ENCODE measurements around the gene AOPEP. TPM values are rescaled to one million over a fixed set of nuclear protein-coding genes. Genes with fewer than 3 reads are reported as not detected.

AOPEP gene
- total and polyA plus RNA-seq, 9 of the 15 experiments (the other 6 are each of a cell fraction or from before 2014, with no cell fraction given) = 4.5 to 19.3 (median 13.5) TPM

DNA sequence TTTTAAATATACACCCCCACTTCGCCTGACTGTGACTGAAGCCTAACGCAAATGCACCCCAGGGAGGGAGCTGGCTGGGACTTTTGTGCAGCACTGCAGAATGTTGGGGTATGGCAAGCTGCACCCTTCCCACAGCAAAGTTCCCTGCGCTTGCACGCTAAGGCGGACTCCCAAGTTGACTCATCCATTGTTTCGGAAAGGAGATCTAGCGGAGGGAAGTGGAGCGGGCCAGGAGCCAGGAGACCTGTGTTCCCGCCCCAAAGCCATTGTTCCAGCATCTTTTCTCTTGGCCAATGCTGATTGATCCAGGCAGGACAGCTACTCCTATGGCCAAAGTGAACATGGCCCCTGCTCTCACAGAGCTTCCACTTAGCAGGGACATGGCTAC, 202.9 kb downstream of the AOPEP start:
- Histone ChIP-seq H3K9ac (ENCODE audit: insufficient read depth in 1 of 2, low read depth in 2 of 2, low read length in 2 of 2) (no peak overlapping the region; a peak in 1 of 4 replicates), H3K79me2 (ENCODE audit: control insufficient read depth, insufficient read depth, low read length) (no peaks in the 10 kb centered on the region), H3K4me3 (no peak overlapping the region), H3K27ac (ENCODE audit: extremely low read depth, low read depth, low read length) (no peak overlapping the region), H3K9me1 (ENCODE audit: control insufficient read depth, insufficient read depth, low read length) (no peaks in the 10 kb centered on the region), H2AFZ (ENCODE audit: low read depth, low read length) (no peak overlapping the region), H3K4me1 (replicated peaks in 1 of 2; ENCODE audit: control insufficient read depth in 2 of 2, insufficient read depth in 2 of 2, low read length in 2 of 2) (peaks cover 6 to 12% of the 10 kb centered on the region in 2 experiments; a peak in 4 of 5 replicates), H3K9me3 (replicated peaks; ENCODE audit: control insufficient read depth, insufficient read depth, low read depth, low read length) (no peaks in the 10 kb centered on the region), H3K27me3 (ENCODE audit: control insufficient read depth in 2 of 2, insufficient read depth in 2 of 2, low read length in 2 of 2) (no peaks in the 10 kb centered on the region), H4K20me1 (replicated peaks; ENCODE audit: control insufficient read depth, insufficient read depth, low read length) (no peaks in the 10 kb centered on the region; the same call in none of the 2 replicates), H3K36me3 (ENCODE audit: control insufficient read depth, insufficient read depth, low read length) (no peaks in the 10 kb centered on the region), H3K4me2 (ENCODE audit: insufficient read depth, low read length) (no peak overlapping the region)
- in situ Hi-C loops (cut with MboI) = no loop called here
- ChIA-PET POLR2A (no interaction called here), CTCF (ENCODE audit: low intra/inter-chr PET ratio) (no interaction called here)
- TF ChIP-seq BMI1 (IDR thresholded peaks at IDR 0.05; ENCODE audit: low read length) (no peak), NFYB (IDR thresholded peaks at IDR 0.05; ENCODE audit: extremely low read depth, insufficient read length) (no peak), POLR2A (conservative IDR thresholded peaks at IDR 0.05) (no peak), MAX (CRISPR knock-in tag; IDR thresholded peaks at IDR 0.05) (no peak), ATF7 (IDR thresholded peaks at IDR 0.05) (no peak), CC2D1A (IDR thresholded peaks at IDR 0.05) (no peak), ELF1 (tag; IDR thresholded peaks at IDR 0.05) (no peak), TCF7 (IDR thresholded peaks at IDR 0.05; ENCODE audit: borderline replicate concordance) (no peak), FOXA1 (IDR thresholded peaks at IDR 0.05; ENCODE audit: borderline replicate concordance) (no peak), ZNF668 (CRISPR knock-in tag; IDR thresholded peaks at IDR 0.05) (no peak)
- TF ChIP-seq, protein P1, sequence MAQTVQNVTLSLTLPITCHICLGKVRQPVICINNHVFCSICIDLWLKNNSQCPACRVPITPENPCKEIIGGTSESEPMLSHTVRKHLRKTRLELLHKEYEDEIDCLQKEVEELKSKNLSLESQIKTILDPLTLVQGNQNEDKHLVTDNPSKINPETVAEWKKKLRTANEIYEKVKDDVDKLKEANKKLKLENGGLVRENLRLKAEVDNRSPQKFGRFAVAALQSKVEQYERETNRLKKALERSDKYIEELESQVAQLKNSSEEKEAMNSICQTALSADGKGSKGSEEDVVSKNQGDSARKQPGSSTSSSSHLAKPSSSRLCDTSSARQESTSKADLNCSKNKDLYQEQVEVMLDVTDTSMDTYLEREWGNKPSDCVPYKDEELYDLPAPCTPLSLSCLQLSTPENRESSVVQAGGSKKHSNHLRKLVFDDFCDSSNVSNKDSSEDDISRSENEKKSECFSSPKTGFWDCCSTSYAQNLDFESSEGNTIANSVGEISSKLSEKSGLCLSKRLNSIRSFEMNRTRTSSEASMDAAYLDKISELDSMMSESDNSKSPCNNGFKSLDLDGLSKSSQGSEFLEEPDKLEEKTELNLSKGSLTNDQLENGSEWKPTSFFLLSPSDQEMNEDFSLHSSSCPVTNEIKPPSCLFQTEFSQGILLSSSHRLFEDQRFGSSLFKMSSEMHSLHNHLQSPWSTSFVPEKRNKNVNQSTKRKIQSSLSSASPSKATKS (CRISPR knock-in tag; IDR thresholded peaks at IDR 0.05) = no peak
- DNase-seq (ENCODE audit: extremely low read depth in 1 of 4, low spot score in 3 of 4) = no peak
- FAIRE-seq = no peak
- no peak for ATAC-seq
- BruUV-seq (replicated peaks) = no TSS peak
- WGBS (ENCODE audit: insufficient coverage, low coverage, missing lambda C conversion rate) = 62% methylated on average over 9 of the region's 9 CpGs
- intact Hi-C loops (cut with micrococcal nuclease) = no loop called here

Measured in K562 (cell line).